HG02981 (cell line): ENCODE measurements around the gene ARSJ.
A peak's percentile ranks its signal among the peaks of the same experiment; 100 is the strongest.
"Not testable (repeated sequence)": the region's sequence is repeated elsewhere in the genome, so short reads cannot be mapped to it uniquely, and the experiment has no call there.

ENCODE experiments used
- ATAC-seq: cut with Tn5 transposase; IDR thresholded peaks from one replicate; pipeline ENCODE4 v1.9.1; 2021; ENCODE audit warnings: mild to moderate bottlenecking, moderate library complexity; ENCODE audit not compliant: unreplicated experiment

ARSJ gene

DNA sequence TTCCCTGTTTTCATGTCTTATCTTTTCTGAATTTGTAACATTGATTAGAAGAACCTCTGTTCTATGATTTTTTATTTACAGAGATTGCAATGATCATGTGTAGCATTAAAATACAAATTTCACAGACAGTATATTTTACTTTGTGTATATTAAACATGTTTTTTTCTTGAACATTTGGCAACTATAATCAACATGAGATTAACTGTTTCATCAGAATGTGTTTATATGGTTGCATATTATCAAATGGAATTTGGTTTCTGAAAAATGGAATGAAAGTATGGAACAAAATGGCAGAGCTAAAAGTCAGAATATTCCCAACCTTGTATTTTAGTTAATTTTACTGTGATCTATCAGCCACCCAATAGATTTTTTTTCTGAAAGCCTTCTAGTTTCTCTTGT lies 19.9 kb downstream of the ARSJ start:
- no peak for ATAC-seq

DNA sequence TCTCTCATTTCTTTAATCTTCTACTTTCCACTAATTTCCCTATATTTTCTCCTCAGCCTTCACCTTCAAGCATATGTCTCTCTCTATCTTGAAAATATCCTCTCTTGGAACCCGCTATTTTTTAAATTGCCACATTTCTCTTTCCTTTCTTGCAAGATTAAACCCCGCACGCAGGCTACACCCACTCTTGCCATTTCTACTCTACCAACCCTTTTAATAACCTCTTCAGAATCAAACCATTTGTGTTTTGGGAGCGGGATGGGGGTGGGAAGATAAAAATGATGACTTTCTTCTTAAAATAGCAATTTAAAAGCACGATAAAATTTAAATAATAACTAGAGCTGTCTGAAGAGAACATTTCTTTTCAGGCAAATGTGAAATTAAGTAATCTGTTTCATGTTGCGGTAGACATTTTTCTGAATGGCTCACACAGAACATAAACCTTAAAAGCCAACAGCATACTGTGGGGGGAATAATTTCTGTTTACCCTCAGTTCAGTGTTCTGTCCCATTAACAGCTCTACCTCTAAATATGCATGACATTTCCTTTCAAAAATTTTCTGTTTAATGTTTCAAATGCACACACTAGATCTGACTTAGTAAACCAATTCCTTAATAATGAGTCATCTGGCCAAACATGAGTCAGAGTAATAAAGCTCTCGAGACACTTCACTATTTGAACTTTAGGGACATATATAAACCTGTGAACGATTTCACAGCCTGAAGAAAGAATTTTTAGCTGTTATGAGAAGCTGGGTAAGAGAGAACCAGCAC lies 20.5 kb downstream of the ARSJ start:
- no peak for ATAC-seq

DNA sequence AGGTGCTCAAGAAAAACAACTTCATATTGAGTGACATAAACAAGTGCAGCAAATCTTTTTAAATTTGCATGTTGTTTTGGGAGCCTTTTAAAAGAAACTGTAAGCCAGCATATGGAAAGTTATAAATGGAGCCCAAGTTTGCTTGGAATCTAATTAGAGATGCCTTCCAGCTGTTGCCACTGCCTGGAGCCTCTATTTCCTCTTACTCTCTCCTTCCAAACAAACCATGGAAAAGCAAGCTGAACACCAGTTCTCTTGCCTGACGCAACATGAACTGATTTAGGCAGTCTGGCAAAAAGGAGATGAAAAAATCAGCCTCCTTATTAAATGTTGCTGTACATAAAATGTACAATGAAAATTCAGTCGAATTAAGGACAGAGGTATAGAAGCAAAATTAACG lies 21.5 kb downstream of the ARSJ start:
- ATAC-seq, result no peak

DNA sequence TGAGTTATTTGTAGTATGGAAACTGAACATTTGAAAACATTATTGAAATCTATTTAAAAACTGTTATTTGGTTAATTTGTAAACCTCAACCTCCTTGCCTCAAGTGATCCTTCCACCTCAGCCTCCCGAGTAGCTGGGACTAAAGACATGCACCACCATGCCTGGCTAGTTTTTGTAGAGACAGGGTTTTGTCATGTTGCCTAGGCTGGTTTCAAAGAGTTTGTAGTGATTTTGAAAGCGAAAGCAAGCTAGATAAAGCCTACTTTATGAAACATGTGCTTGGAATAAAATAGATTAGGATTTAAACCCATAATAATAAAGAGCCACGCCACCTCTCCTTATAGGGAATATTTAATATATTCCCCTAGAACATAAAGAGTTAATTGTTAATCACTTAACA lies 23.5 kb downstream of the ARSJ start:
- peak; percentile 40 for ATAC-seq

DNA sequence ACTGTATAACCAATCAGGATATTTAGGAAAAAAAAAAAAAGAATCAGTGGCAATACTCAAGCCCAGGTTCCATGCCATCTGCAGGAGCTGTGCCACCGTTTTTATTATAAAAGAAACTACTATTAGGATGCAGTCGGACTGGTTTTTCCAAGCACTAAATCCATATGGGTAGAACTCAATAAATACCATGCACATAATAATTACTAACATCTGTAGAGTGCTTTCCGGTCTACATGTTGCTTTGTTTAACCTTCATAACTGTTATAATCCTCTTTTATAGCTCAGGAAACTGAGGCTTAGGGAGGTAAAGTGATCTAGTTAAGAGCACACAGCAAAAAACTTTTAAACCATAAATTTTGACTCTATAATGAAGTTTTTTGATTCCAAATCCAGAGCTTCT lies 24.0 kb downstream of the ARSJ start:
- no peak for ATAC-seq

DNA sequence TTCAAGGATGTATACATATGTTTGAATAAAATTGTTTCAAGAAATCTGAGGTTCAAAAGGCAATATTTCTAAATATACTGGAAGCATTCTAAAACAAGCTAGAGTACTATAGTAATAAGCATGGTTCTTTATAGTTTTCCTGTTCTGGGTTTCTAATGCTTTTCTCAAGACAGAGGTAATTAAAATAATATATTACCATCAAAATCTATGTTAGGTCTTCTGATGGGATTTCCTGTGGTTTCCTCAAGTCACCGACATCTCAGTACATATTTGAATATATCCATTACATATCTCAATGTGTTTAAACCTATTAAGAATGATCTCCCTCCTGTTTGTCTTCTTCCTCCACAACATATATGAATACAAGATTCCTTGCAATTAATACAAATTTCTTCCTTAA lies 25.6 kb downstream of the ARSJ start:
- ATAC-seq, result no peak

DNA sequence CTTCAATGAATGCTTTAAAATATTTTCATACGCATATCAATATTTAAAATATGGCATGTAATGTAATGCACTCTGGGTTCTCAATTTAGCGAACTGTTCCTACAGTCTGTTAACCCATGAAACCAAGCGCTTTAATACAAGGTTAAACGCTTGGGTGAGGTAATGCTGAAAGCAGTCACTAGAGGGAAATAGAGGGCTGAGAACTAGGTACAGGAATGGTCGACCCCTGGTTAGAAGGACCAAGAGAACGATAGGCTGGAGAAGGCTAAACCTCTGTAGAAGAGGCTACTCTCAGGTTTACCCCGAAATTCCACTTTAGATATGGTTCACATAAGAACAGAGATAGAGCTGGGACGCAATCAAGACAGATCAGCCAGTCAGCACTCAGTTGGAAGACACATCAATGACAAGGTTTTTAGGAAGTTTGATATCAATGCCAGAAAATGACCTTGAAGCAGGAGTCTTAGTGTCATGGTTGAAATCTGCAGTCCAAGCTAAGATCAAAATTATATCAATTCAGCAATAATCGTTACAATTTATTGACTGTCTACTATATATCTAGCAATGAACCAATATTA lies 26.9 kb downstream of the ARSJ start:
- peak; percentile 94 for ATAC-seq

DNA sequence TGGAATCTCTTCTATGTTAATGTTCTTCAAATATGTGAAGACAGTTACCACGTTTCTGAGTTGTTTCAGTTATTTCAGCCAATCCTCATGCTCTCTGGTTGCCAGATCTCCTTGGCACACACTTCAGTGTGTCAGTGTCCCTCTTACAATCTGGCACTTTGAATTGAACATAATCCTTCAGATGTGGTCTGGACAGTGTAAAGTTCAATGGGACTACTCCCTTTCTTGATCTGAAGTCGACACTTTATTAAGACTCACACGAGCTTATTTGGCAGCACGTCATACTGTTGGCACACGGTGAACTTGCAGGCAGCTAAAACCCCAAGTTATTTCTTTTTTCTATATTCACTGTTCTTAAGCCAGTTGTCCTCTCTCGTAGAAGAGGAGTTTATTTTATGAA lies 28.2 kb downstream of the ARSJ start:
- ATAC-seq, result no peak

DNA sequence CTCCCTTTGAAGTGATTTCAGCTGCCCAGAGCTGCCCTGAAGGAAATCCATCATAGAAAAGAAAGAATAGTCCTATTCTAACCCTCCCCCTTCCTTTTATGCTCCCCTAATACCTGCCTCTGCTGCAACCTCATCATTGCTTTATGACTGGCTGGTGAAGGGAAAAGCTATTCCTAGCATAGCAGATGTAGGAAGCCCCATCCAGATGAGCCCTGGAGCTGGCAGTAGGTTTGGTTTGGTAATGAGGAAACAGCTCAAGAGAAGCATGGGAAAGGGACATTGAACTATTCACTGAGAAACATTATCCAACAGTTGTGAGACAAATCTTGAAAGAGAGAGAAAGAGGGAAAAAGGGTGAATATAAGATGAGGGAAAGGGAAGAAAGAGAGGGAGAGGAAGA lies 29.2 kb downstream of the ARSJ start:
- no peak for ATAC-seq

DNA sequence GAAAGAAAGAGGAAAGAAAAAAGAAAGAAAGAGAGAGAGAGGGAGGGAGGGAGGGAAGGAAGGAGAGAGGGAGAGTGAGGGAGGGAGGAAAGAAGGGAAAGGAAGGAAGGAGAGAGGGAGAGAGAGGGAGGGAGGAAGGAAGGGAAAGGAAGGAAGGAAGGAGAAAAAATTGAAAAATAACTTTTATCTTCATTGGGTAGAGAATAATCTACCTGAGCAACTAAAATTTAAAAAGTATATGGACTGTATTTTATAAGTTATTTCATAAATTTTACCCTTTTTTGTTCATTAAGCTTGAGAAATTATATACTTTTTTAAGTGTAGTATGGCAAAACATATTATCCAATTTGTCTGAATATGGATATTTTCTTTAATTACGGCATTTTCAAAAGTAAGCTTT lies 32.0 kb downstream of the ARSJ start:
- no peak for ATAC-seq

DNA sequence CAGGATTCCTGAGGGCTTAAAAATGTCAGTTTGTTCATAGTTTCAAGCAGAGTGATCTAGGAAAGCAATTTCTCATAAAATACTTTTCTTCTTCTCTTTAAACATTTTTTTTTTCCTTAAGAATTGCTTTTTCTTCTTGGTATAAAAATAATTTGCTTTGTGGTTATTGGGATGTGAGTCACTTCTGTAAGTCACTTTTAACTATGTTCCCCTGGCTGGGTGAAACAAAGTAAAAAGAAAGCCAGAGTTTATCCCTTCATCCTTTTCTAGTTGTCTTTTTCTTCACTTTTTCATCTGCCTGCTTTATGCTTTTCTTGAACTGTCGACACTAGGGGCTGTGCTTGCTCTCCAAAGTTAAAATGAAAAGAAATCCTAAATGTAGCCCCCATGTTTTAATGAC lies 33.5 kb downstream of the ARSJ start:
- no peak for ATAC-seq

DNA sequence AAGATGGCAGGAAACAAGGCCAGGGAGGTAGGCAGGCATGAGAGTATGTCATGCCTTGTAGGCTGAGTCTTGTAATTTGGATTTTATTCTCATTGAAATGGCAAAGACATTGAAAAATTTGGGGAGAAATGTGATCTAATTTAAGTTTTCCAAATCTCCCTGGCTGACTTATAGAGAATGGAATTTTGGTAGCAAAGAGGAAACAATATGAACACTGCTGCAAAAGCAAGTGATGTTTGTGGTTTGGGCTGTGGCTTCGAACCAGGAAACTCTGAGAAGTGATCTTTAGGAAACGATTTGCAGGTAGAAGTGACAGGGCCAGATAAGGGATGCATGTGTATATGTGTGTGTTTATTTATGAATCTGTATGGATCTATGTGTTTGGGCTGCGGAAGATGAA lies 35.6 kb downstream of the ARSJ start:
- no peak for ATAC-seq

DNA sequence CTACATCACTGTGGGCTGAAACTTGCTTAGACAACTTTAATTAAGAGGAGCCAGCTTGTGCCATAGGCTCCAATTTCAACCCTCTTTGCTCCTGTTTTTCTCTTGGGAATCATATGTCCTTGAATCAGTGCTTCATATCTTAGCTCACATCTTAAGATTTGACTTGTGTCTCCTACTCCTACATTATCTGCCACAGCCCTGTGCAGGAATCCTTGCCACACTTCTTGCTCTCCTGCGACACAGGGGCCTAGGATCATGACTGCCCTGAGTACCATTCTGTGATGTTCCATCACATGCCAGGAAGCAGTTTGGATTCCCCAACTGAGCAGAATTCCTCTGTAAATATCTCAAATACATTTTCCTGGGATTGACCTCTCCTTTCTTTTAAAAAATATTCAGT lies 36.4 kb downstream of the ARSJ start:
- ATAC-seq, result no peak

DNA sequence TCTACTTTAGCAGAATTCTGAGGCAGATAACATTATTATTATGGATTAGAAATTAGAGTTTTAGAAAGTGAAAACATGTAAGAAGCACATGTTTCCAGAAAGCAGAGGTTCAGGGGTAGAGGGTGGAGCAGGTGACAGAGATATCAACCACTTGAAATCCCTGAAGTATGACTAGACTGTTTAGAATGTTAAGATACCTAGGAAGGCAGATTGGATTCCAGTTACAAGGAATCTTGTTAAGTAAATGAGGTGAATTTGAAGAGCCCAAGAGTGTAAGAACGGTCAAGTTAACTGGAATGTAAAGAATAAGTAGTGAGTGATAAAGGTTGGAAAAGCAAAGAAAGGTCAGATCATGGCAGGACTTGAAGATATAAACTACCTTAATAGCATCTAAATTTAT lies 37.6 kb downstream of the ARSJ start:
- no peak for ATAC-seq

DNA sequence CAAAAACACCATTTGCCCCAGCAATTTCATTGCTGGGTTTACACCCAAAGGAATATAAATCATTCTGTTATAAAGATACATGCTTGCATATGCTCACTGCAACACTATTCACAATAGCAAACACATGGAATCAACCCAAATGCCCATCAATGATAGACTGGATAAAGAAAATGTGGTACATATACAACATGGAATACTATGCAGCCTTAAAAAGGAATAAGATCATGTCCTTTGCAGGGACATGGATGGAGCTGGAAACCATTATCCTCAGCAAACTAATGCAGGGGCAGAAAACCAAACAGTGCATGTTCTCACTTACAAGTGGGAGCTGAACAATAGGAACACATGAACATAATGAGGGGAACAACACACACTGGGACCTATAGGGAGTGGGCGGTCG lies 39.3 kb downstream of the ARSJ start:
- not testable (repeated sequence) for ATAC-seq

DNA sequence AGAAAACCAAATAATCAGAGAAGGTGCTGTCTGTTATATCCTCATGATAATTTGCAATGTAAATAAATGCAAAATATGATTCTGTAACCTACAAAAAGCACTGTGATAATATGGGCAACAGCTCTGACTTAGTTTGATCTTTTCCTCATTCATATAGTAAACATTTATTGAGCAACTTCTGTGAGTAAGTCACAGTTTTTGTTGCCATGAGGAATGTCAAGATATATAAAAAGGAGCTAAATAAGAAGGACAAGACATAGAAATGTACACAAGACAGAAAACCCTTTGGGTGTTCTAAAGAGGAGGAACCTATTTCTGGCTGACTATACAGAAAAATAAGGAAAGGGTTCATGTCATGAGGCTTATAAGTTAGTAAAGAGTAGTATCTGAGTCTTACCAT lies 44.3 kb downstream of the ARSJ start:
- no peak for ATAC-seq

DNA sequence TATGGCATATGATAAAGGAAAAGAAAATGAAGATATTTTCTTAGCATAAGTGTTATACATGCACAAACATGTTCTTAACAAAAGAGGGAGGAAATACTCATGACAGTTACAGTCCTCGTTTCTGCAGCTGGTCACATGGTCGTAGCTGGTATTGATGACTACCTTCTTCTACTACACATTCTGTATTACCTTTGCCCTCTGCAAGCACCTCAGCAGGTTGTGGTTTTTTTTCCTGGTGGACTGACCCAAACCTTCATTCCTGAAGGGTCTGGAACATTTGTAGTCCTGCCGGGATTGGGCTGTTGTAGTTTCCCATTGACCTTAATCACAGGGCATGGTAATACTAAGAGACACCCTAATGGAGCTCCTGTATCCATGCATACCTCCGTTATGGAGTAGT lies 54.7 kb downstream of the ARSJ start:
- ATAC-seq, result not testable (repeated sequence)

DNA sequence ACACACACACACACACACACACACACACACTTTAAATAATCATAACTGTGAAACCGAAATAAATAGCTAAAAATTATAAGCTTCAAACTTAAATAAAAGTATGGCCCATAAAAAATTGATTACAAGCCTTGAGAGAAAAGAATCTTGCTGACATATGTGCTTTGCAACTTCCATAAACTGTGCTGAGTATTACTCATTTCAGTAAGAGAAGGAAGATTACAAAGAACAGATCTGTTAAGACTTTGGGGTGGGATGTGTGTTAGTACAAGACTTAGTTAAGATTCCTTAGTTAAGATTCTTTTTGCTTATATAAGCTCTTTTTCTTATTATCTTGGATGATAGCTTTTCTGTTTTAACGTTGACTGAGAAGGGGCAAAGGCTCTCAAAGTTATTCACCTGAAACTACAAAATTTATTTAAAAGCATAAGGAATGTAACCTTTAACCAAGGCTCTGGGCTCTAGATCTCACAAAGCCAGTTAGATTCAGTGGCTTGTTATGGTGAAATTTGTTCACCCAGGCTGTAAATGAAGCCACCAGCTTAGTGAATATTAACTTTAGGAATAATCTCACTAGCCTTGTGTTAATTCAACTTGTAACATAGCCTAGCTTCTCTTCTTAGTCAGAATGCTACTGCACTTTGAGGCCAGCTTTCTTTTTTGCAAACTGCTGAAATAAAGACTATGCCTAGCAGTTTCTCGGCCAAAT lies 58.2 kb downstream of the ARSJ start:
- no peak for ATAC-seq

DNA sequence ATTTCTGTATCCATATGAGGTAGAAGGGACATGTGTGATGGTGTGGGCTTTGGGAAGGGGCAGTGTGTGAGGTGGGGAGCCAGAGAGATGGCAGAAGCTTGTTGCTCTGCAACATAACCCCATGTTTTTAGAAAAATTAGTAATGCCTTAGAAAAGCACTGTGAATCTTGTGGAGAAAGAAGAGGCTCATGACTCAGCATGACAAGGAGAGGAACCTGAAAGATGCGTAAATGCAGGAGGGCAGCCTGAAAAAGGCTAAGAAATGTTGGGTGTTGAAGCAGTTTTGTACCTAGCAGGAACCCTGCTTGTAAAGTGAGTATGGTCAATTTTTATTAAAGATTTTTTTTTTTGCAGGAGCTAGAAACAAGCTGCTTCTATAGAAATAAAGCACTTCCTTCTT lies 59.8 kb downstream of the ARSJ start:
- ATAC-seq, result no peak

DNA sequence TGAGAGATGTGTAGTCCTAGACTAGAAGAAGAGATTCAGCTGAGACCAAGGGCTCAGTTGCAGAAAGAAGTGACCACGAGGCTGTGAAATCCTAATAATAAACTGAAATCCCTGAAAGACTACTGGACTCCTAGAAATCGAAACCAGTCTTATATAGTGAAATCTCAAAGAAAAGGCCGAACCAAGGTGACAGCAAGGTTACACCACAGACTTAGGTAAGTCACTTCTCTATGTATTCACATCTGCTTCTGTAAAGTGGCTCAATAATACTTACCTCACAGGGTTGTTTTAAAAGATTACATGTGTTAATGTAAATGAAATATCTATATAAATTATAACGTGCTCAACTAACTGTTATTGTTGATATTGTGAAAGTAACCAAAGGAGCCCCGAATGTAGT lies 60.3 kb downstream of the ARSJ start:
- no peak for ATAC-seq

DNA sequence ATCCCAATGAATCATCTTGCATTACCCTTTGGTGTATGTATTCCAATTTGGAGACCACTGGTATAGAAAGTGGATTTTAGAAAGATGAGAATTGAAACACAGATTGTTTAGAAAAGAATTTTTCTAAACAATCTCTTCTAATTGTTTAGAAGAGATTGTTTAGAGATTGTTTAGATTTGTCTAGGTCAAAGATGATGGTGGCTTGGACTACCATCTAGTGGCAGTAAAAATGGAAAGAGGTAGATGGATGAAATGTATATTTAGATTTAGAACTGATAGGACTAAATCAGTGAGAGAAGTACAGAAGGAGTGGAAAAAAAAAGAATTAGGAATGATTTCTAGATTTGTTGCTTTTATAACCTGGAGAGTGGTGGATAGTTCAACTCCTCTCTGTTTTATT lies 70.6 kb downstream of the ARSJ start:
- no peak for ATAC-seq

DNA sequence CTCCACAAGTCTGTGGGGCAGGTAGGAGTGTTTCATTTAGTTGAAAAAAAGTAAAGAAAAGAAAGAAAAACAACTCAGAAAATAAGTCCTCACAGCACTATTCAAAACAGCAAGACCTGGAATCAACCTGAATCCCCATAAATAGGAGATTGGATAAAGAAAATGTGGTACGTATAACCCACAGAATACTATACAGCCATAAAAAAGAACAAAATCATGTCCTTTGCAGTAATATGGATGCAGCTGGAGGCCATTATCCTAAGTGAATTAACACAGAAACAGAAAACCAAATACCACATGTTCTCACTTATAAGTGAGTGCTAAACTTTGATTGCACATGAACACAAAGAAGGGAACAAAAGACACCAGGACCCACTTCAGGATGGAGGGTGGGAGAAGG lies 71.9 kb downstream of the ARSJ start:
- ATAC-seq, result no peak
